ENCODE measurements around the gene HHIPL2.

HHIPL2 gene

DNA sequence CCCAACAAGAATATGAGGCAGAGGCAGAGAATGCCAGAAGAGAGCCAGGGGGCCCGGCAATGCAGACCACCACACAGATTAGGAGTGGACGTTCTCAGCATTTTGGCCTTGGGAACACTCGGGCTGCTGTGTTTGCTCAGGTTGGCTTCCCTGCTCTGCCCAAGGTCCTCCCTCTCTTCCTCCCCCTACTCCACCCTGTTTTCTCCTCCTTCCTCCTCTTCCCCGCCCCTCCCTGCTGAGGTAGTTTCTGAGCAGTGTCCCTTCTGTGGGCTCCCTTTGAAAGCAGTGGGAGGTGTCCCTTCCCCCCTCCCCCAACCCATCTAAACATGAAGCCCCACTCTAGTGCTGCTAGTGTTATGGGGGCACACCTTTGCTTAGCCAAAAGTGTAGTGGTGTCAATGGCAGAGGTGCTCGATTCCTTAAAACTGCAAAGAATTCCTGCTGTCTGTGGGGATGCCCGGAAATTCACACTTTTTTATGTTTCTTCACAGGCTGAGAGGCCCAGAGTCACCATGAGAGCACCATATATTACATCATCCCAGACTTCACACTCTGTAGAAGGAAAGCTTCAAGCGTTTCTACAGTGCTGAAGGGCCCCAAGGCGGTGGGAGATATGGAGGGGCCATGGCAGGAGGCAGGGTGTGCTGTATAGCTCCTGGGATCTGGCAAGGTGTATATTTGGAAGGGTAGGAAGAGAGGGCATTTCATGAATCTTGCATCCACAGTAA, at the start of gene HHIPL2:
Gene HHIPL2 (minus strand): TSS at position 161 of the 728 bp plus-strand sequence. CDS start 60 bp downstream, at position 101.
- no peak for DNase-seq

DNA sequence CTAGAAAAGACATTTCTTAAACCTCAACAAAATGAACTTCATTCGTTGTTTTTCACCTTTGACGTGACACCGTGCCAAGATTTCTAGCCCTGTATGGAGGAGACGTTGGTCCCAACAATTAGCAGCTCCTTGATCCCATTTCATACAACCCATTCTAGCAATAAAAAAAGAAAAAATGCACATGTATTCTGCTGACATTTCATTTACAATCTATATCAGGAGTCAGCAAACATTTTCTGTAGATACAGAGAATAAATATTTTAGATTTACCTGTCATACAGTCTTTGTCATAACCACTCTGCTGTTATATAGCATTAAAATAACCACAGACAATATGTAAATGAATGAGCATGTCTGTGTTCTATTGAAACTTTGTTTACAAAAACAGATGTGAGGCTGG, 48.8 kb upstream of the HHIPL2 start:
- DNase-seq, result no peak

DNA sequence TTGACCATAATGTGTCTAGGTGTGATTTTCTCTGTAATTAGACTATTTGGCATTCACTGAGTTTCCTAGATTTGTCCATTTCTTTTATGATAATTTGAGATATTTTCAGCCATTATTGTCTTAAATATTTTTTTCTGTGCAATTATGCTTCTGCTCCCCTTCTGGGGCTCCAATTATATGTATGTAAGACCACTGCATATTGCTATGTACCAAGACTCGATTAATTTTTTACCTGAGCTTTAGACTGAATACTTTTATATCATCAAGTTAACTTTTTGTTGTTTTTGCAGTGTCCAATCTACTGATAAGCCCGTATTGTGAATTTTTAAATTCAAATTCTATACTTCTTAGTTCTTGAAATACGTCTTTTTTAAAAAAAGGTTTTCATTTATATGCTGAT, 46.9 kb upstream of the HHIPL2 start:
- DNase-seq, result no peak

DNA sequence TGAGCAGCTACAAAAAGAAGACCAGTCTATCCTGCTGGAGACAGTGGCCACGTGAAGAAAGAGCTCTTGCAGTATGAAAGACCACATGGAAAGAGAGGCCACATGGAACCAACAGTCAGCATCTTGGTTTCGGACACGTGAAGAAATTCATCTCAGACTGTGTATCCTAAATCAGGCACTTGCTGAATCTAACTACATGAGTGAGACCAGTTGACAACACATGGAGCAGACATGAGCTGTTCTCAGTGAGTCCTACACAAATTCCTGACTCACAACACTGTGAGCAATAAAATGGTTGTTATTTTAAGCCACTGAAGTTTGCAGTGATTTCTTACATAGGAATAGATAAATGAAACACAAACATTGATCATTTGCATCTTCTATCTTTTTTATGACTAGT, 44.3 kb upstream of the HHIPL2 start:
- no peak for DNase-seq

DNA sequence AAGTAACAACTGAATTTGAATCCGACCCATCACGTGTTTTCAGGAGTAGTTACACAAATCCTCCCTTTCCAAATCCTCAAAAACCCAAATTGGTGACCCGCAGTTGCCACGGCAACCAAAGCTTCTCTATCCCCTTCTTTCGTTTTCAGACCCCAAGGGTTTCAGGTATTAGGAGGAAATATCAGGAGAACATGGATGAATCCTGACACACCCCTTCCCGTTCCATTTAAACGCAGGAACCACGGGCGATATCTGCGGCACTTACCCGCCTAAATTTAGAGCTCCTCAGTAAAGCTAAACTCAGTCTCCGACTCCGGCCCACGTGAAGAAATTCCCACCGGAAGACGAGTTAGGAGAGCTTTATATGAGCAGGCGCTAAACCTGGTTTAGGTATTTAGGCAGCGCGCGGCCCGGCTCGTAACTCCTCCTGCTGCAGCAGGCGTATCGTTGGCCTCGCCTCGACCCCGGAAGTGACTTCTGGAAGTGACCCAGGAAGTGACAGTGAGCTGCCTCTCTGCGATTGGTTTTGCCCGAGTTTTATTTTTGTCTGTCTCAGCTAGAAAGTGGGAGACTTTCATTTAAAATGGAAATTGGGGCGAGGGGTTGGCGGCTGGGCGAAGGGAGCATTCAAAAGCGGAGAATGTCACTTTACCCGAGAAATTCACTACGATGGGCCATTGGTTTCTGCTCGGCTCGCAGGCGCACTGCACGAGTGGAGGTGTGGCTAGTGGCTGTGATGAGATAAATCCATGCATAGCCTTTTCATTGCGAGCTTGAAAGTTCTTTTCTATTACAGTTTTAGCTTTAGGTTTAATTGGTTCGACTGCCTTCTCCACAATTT, 41.8 kb upstream of the HHIPL2 start, which contains the start of gene TAF1A:
Gene TAF1A (minus strand): TSS at position 472 of the 841 bp plus-strand sequence.
- peak; percentile 94 for DNase-seq

DNA sequence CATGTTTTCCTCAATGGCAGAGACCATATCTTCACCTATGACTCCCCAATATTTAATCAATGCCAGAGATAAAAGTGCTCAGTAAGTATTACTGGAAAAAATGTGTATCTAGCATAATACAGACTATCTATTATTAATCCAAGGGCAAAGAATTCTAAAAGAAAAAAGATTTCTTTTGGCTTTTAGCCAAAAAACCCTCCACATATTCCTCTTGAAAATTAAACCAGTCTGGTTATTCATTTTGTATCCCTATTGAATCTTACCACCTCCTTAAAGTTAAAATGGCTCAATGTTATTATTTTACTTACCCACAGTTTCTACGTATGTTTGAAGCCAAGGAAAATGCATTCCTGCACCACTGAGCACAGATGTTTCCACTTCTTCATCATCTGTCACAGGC, 40.2 kb upstream of the HHIPL2 start:
- DNase-seq, result no peak

DNA sequence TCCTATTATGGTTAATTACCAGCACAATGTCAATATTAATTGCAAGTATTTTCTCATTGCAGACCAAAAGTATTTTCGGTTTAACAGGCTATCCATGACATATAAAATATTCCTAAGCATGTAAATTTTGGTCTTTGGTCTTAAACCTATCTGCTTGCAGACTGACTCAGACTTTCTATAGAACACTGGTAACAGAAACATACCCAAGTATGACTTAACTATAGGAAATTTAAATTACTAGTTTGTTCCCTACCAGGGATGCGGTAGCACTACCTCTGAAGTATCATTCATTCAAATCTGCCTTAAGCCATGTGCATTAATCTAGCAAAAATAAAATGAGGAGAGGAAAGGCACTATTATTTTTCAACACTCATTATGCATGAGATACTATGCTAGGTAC, 38.9 kb upstream of the HHIPL2 start:
- DNase-seq, result no peak

DNA sequence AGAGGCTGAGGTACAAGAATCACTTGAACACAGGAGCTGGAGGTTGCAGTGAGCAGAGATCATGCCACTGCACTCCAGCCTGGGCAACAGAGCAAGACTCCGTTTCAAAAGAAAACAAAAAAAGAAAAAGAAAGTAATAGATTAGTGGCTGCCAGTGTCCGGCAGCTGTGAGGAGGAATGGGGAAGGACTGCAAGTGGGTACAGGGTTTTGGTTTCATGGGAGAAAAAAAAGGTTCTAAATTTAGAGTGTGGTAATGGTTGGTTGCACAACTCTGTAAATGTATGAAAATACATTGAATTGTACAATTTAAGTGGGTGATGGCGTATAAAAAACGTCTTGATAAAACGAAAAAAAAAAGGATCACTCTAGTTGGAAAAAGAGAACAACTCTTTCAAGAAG, 35.2 kb upstream of the HHIPL2 start:
- DNase-seq, result no peak

DNA sequence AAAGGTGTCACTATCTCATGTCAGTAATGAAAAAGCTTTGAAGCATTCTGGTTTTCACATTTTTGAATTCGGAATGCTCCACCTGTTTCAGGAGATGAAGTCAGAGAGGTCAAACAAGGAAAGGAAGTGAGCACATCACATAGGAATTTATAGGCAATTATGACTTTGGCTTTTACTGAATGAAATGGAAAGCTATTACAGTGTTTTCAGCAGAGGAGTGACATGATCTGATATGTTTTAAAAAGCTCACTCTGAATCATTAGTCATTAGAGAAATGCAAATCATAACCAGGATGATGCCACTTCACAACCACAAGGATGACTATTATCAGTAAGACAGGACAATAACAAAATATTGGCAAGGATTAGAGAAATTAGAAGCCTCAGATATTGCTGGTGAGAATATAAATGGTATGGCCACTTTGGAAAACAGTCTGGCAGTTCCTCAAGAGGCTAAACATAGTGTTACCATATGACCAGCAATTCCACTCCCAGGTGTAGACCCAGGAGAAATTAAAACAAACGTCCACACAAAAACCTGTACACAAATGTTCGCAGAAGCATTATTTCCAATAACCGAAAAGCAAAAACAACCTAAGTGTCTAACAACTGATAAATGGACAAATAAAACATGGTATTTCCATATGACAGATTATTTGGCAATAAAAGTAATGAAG, 34.3 kb upstream of the HHIPL2 start:
- DNase-seq, result no peak

DNA sequence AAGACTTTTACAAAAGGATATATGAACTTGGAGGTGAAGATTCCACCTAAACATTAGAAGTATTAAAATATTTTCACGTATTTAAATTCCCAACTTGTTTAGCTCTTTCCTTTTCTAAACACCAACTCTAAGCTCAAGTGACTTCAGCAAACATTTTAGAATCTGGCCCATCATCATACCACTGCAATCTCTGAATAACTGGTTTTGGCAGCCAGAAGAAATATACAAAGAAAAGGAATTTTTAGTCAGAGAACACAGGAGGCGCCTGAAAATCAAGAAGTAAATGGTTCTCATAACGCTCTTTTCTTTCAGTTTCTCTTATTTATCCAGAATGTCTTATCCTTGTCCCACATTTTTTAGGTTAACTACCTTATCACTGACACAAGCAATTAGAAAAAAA, 31.4 kb upstream of the HHIPL2 start:
- DNase-seq, result no peak

DNA sequence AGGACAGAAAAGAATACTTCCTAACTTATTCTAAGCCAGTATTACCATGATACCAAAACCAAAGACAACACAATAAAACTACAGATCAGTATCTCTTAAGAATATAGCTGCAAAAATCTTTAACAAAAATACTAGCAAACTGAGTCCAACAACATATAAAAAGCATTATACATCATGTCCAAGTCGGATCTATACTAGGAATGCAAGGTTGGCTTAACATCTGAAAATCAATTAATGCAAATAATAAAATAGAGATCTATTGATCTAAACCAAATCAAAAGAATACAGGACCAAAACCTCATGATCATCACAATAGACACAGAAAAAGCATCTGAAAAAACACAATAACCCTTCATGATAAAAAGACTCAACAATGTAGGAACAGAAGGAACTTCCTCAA, 22.9 kb upstream of the HHIPL2 start:
- DNase-seq, result no peak

DNA sequence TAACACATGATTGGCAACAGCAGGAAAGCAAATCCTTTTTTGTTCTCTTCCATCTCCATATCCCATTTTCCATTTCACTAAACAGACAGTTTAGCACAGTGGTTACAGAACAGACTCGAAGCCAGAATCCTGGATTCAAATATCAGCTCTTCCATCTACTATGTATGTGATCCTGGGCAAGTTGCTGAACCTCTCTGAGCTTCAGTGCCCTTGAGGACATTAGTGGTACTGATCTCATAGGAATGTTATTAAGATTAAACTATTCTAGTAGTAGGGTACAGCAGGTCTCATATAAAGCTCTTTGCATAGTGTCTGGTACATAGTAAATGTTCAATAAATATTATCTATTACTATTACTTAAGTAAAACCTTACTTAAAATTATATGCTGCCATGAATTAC, 13.8 kb upstream of the HHIPL2 start:
- DNase-seq, result no peak

DNA sequence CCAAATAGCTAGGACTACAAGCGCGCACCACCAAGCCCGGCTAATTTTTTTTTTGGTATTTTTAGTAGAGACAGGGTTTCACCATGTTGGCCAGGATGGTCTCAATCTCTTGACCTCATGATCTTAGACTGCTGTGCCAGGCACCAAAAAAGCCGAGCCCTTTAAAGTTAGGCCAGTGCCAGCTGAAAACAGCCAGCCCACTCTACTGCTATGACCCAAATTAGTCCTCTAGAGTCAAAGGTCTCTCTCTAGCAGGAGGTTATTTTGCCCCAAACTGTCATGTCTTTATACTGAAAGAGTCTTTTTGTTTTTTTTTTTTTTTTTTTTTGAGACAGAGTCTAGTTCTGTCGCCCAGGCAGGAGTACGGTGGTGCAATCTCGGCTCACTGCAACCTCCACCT, 9.7 kb upstream of the HHIPL2 start:
- no peak for DNase-seq

DNA sequence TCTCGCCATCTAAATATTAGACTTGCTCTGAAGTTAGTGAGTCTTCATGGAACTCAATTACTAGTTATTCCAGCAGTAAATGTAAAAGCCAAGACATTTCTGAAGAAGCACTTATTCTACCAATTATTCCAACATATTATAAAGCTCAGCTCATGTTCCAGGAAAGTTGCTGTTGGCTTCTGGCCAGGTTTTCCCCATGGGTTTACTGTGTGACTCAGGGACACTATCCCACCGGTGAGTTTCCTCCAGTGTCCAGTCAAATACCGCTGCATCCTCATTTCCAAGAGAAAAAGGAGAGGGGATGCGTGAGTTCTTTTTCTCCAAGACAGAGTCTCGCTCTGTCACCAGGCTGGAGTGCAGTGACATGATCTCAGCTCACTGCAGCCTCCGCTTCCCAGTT, 9.2 kb upstream of the HHIPL2 start:
- DNase-seq, result no peak

DNA sequence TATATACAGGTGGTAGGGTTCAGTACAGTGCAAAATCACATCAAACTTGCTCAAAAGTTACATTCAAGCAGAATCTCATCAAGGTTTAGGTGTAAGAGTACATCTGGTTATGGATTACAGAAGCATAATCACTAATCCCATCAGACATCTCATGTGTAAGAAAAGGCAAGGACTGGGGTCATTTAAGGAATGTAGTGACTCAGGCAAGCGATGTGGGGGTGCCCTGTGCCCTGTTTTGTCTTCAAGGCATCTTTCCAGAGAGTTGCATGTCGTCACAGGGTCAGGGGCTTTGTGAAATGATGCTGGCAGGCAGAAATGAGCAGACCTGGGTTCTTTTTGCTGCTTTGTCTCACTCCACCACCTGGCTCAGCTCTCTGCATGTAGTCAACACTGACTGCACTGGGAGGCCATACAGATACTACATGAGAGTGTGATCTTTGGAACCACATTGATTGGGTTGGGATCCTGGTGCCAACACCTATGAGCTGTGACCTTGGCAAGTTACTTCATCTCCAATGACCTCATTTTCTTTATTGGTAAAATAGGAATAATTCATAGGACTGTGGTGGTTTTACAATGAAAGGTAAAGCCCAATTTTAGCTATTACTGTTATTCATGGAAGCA, 8.2 kb upstream of the HHIPL2 start:
- no peak for DNase-seq

DNA sequence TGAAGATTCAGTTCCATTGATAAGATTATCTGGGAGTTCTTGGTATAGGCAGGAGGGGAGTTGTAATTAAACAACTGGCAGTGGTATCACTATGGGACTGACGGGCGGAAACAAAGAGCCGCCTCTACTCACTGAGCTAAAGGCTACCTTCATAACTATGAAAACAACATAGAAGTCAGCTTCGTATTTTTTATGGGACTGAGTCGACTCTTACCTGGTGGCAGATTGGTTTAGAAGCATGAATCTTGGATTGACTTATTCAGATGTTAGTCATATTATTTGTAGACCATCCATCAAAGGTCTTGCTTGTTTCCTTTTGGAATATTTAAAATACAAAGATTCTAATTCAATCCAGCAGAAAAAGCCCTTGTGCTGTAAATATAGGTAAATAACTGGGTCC, 6.3 kb upstream of the HHIPL2 start:
- no peak for DNase-seq

DNA sequence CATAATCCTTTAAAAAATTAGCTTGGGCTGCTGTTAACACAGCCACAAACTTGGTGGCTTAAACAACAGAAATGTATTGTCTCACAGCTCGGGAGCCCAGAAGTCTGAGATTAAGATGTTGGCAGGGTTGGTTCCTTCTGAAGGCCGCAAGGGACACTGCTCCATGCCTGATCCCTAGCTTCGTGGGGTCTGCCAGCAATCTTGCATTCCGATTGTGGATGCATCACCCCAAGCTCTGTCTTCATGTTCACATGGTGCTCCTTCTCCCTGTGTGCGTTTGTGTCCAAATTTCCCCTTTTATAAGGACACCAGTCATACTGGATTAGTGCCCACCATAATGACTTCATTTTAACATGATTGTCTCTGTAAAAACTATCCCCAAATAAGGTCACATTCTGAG, 5.0 kb upstream of the HHIPL2 start:
- no peak for DNase-seq

DNA sequence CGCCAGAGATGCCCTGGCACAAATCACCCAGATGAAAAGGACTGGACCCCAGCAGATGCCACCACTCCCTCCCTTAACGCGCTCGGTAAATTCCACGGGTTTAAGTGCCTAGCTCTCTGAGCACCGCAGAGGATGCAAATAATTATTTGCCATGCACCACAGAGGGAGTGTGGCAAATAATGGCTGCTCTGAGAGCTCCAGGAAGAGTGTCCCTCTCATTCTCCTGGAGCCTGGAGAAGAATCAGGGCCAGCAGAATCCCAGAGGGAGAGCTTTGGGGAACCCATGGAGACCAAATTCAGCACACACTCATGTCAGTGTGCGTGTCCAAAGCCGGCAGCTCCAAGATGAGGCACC, 667 bp downstream of the HHIPL2 start:
- DNase-seq, result no peak

DNA sequence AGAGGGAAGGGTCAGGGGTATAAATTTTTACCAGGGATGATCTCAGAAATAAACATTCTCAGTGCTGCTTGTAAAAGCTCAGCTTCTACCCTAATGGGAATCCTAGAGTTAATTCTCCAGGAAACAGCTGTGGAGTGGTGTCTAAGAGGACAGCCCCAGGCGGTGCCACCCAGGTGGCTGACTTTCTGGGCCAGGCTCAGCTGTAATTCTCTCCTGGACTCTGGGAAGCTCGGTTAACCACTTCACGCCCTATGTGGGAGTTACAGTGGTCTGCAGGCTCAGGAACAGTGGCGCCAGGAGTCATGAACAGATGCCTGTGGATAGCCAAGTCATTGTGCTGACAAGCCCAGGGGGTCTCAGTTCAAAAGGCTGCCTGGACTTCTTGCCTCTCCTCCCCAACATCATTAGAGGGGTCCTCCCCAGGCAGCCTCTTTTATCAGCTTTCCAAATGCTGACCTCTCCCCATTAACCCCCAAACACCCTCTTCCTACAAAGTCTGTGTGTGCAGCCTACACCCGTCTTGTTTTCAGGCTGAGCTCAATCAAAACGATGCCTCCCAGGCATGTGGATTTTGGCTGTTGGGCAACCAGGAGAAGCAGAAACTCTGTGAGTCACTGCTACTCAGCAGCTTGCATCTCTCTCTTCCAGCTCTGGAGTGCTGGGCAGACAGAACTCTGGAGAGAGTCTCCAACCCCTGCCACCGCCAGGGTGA, 1.2 kb downstream of the HHIPL2 start:
- DNase-seq, result no peak

DNA sequence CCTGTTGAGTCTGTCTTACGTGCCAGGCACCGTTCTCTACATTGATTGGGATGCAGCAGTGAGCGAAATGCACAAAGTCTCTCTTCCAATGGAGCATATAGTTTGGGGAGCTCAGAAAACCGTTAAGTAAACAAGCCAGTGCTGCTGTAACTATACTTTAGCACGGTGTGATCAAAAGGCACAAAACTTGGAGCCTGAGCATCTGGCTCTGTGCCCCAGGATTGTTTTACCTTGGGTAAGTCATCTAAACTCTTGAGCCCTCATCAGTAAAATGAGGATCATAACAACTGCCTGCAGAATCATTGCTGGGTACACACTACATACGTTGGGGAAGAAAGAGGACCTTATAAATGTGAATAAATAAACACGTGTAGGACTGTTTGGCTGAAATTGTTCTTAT, 1.8 kb downstream of the HHIPL2 start:
- no peak for DNase-seq

DNA sequence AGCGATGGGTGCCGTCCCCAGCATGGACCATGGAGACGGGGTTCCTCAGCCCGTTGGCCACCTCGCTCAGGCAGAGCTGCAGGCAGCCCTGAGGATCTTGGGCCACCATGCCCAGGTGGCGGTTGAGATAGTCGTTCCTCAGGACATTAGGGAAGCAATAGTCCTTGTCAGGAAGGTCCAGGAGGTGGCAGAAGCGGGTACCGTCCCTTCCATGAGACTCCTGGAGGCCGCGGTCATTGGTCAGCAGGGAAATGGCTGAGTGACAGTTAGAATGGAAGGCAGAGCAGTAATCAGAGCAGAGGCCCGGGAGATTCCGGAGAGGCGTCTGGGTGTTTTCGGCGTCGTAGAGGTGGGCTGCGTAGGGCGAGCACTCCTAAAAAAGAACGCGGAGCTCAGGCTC, 4.1 kb downstream of the HHIPL2 start:
- DNase-seq, result no peak

DNA sequence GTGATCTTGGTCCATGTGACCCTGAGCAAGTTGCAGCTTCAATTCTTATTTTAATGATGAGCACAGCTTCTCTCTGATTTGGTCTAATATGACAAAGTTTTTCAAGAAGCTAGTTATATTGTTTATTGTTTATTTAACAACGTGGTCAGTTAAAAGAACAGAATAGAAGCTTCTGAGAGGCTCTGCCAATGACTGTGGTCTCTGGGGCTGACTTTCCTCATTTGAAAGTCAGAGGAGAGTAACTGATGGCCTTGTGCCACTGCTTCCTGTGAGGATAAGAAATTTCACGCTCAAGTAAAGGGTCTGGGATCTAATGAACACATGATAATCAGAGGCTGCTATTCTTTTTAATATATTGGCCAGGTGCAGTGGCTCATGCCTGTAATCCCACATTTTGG, 7.3 kb downstream of the HHIPL2 start:
- DNase-seq, result no peak

Data from right forelimb (tissue), 1 donor.